GM21723 (cell line): Measurements from ENCODE around the gene CD300LB.
"Not testable (repeated sequence)": the region's sequence is repeated elsewhere in the genome, so short reads cannot be mapped to it uniquely, and the experiment has no call there.

ENCODE experiments used
- ATAC-seq: cut with Tn5 transposase; IDR thresholded peaks from one replicate; pipeline ENCODE4 v1.9.1; 2021; ENCODE audit warnings: mild to moderate bottlenecking, moderate library complexity; ENCODE audit not compliant: unreplicated experiment

The CD300LB gene

GRCh38 chr17:74531231-74531761 lies at the start of gene CD300LB:
Gene CD300LB (minus strand): TSS chr17:74531475. CDS start chr17:74531350, 125 bp downstream.
- no peak for ATAC-seq

- no peak for ATAC-seq
These were observed 48.6 kb upstream of the CD300LB start for GRCh38 chr17:74579900-74580299.

- no peak for ATAC-seq
These were observed 47.7 kb upstream of the CD300LB start for GRCh38 chr17:74578979-74579378.

GRCh38 chr17:74574489-74575142 lies 43.3 kb upstream of the CD300LB start:
- no peak for ATAC-seq

- ATAC-seq, result not testable (repeated sequence)
These were observed 42.4 kb upstream of the CD300LB start for GRCh38 chr17:74573635-74574034.

GRCh38 chr17:74573169-74573568 lies 41.9 kb upstream of the CD300LB start:
- ATAC-seq, result no peak

GRCh38 chr17:74571621-74572270 lies 40.5 kb upstream of the CD300LB start:
- no peak for ATAC-seq

GRCh38 chr17:74569020-74570003 lies 38.0 kb upstream of the CD300LB start:
- no peak for ATAC-seq

GRCh38 chr17:74568106-74568873 lies 37.0 kb upstream of the CD300LB start:
- no peak for ATAC-seq

GRCh38 chr17:74567397-74567796 lies 36.1 kb upstream of the CD300LB start, which contains the start of gene CD300H:
Gene CD300H (minus strand): TSS chr17:74567509.
- ATAC-seq, result no peak

- no peak for ATAC-seq
These were observed 35.0 kb upstream of the CD300LB start for GRCh38 chr17:74566132-74566753.

- ATAC-seq, result no peak
These were observed 33.9 kb upstream of the CD300LB start for GRCh38 chr17:74565126-74565525.

- no peak for ATAC-seq
These were observed 32.1 kb upstream of the CD300LB start for GRCh38 chr17:74563358-74563757.

GRCh38 chr17:74561586-74561985 lies 30.3 kb upstream of the CD300LB start:
- ATAC-seq, result no peak

- no peak for ATAC-seq
These were observed 27.7 kb upstream of the CD300LB start for GRCh38 chr17:74558882-74559519.

- ATAC-seq, result not testable (repeated sequence)
These were observed 27.1 kb upstream of the CD300LB start for GRCh38 chr17:74558402-74558801.

GRCh38 chr17:74555427-74555940 lies 24.2 kb upstream of the CD300LB start:
- ATAC-seq, result no peak

GRCh38 chr17:74554909-74555308 lies 23.6 kb upstream of the CD300LB start:
- no peak for ATAC-seq

- ATAC-seq, result no peak
These were observed 20.8 kb upstream of the CD300LB start for GRCh38 chr17:74552037-74552436.
